ENCODE measurements around the gene BRME1.
A peak's percentile ranks its signal among the peaks of the same experiment; 100 is the strongest.

The BRME1 gene

GRCh38 chr19:13905634-13906520 is at the start of gene BRME1, which contains the start of gene CC2D1A:
TSS of gene BRME1 (minus strand) at chr19:13906117. CDS start at chr19:13904892, 1,225 bp downstream.
TSS of gene CC2D1A (plus strand) at chr19:13906201. CDS start at chr19:13906442, 241 bp downstream.
- DNase-seq = peak; percentile 81 to 88

GRCh38 chr19:13954185-13954584 is 48.3 kb upstream of the BRME1 start:
- DNase-seq = no peak

GRCh38 chr19:13952931-13953531 is 47.1 kb upstream of the BRME1 start:
- no peak for DNase-seq

DNA sequence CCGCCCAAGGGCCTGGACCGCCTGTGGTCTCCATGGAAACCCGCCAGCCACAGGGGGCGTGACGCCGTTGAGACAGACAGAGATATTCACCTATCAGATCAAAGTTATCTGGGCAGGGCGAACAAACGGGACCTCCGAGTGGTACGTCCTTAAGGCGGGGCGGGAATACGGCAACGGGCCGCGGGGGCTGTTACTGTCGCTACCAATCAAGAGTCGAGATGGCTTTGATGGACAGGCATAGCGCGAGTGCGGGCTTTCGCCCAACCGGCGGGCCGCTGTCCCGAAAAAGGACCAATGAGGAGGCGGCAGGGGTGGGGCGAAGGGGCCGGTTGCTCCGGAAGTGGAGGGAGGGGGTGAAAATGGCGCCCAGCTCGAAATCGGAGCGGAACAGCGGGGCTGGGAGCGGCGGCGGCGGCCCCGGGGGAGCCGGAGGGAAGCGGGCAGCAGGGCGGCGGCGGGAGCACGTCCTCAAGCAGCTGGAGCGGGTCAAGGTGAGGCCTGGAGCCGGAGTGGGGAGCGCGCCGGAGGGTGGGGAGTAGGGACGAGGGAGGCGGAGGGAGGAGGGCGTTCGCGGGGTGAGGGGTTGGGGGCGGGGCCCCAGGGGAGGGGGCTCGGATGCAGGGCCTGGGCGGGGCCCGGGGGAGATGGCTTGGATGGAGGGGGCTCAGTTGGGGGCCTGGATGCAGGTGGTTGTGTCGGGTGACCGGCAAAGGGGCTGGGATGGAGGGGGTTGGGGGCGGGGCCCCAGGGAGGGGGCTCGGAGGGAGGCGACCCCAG is 46.4 kb upstream of the BRME1 start, which contains the start of gene DCAF15:
TSS of gene DCAF15 (plus strand) at position 356 of the 777 bp plus-strand sequence. CDS start at position 360, 4 bp downstream.
- DNase-seq = peak; percentile 97

DNA sequence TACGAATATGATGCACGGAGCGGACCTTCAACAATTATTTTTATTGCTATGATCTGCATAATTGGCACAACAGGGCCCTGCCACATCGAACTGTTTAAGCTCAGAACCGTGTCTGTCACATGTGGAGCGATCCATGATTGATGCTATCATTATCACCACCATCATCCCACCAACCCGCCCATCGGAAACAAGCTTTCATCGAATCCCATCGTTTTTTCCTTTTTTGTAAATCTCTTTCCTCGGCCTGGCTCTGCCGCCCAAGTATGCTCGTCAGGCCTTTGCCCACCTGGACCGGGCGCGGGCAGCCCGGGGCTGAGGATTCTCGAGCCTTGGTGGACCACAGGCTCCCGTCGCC is 45.9 kb upstream of the BRME1 start:
- no peak for DNase-seq

DNA sequence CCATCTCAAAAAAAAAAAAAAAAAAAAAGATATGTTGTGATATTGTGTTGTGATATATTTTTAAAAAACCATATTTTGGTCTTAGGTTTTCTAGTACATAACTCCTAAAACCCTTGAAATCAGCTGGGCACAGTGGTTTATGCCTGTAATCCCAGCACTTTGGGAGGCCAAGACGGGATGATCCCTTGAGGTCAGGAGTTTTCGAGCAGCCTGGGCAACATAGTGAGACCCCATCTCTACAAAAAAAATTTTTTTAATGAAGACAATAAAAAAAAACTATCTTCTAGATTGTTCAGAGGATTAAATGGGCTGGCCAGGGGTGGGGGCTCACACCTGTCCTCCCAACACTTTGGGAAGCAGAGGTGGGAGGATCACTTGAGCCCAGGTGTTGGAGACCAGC is 45.1 kb upstream of the BRME1 start:
- no peak for DNase-seq

DNA sequence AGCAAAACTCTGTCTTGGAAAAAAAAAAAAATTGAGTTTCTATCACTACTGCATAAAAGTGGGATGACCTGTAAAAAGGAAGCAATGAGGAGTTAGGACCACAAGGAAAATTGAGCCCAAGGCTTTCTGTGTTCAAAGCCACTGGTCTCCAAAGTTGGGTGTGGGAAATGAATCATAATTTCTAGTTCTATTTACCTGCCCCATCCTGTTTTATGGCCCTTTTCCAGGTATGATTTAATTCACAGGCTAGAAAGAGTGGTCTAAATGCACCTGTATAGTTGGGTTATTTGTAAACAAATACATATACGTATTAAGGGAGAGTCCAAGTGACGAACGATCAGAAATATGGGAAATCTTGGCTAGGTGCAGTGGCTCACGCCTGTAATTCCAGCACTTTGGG is 40.5 kb upstream of the BRME1 start:
- DNase-seq = no peak

- no peak for DNase-seq
These were observed 36.2 kb upstream of the BRME1 start for GRCh38 chr19:13942023-13942684.

GRCh38 chr19:13938301-13939064 is 32.6 kb upstream of the BRME1 start, which contains the start of gene PODNL1:
TSS of gene PODNL1 (minus strand) at chr19:13938417. CDS start at chr19:13938181, 236 bp downstream.
- no peak for DNase-seq

GRCh38 chr19:13937479-13938300 is 31.8 kb upstream of the BRME1 start:
- no peak for DNase-seq

- no peak for DNase-seq
These were observed 30.0 kb upstream of the BRME1 start for GRCh38 chr19:13935765-13936510.

DNA sequence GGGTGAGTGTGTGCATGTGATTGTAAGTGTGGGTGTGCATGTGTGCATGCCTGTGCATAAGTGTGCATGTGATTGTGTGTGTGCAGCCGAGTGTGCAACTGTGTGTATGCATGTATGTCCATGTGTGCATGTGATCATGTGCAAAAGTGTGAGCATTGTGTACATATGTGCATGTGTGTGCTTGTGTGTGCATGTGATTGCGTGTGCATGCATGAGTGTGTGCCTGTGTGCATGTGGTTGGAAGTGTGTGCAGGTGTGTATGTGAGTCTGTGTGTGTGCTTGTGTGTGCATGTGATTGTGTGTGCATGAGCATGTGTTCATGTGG is 28.8 kb upstream of the BRME1 start:
- no peak for DNase-seq

GRCh38 chr19:13932911-13933393 is 27.0 kb upstream of the BRME1 start:
- DNase-seq = no peak

GRCh38 chr19:13932149-13932637 is 26.3 kb upstream of the BRME1 start:
- DNase-seq = no peak

GRCh38 chr19:13931391-13932148 is 25.7 kb upstream of the BRME1 start:
- DNase-seq = no peak

- DNase-seq = no peak
These were observed 24.5 kb upstream of the BRME1 start for GRCh38 chr19:13930402-13930801.

DNA sequence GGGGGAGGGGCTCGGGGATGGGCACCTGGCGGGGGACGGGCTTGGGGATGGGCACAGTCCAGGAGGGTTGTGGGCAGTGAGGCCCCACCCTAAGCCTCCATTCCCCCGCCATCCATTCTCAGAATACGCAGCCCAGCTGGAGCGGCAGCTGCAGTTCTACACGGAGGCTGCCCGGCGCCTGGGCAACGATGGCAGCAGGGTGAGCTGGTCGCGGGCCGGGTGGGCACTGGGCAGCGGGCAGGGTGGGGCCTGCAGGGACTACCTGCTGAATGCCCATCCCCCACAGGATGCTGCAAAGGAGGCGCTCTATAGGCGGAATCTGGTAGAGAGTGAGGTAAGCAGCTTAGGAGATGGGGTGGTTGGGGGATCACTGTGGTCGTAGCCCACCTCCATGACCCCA is 24.0 kb upstream of the BRME1 start:
- no peak for DNase-seq

DNA sequence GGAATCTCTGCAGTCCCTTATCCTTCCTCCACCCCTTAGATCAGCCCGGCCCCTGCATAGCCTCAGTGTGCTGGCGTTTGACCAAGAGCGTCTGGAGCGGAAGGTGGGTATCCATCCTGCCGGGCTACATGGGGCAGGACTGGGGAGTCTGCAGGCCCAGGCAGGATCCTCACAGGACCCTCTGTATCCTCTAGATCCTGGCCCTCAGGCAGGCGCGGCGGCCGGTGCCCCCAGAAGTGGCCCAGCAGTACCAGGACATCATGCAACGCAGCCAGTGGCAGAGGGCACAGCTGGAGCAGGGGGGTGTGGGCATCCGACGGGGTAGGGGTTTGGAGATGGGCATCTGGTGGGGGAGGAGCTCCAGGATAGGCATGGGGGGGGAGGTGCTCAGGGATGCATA is 23.4 kb upstream of the BRME1 start:
- no peak for DNase-seq

GRCh38 chr19:13926715-13927114 is 20.8 kb upstream of the BRME1 start:
- DNase-seq = no peak

Measured in NCI-H1930 (cell line).